ENCODE measurements around the gene LHX2.

GRCh38 chr9:124035001-124035650, 23.6 kb downstream of the LHX2 start:
- TF ChIP-seq CREB1 (IDR thresholded peaks at IDR 0.05) (no peak), CREB1 (CRISPR knock-in tag; IDR thresholded peaks at IDR 0.05) (no peak), FOS (IDR thresholded peaks at IDR 0.05; ENCODE audit: extremely low read depth, insufficient read length) (no peak), RCOR1 (IDR thresholded peaks at IDR 0.05; ENCODE audit: borderline replicate concordance in 1 of 2, low read depth in 2 of 2, low read length in 2 of 2) (no peak), RFX1 (IDR thresholded peaks at IDR 0.05) (no peak), GTF2F1 (IDR thresholded peaks at IDR 0.05; ENCODE audit: low read depth, low read length) (no peak), ZNF175 (CRISPR knock-in tag; IDR thresholded peaks at IDR 0.05; ENCODE audit: low read depth) (no peak), ZBTB33 (CRISPR knock-in tag; IDR thresholded peaks at IDR 0.05) (no peak), ATF4 (CRISPR knock-in tag; IDR thresholded peaks at IDR 0.05) (no peak), CEBPB (tag; IDR thresholded peaks at IDR 0.05) (no peak), CTCF (IDR thresholded peaks at IDR 0.05 in 2 of 3, conservative IDR thresholded peaks at IDR 0.05 in 1 of 3; ENCODE audit: insufficient read depth in 2 of 3, low read depth in 1 of 3, low read length in 3 of 3) (no peak), ZKSCAN3 (CRISPR knock-in tag; IDR thresholded peaks at IDR 0.05) (no peak), CHD2 (IDR thresholded peaks at IDR 0.05; ENCODE audit: low read depth, low read length) (no peak), HMGN3 (IDR thresholded peaks at IDR 0.05; ENCODE audit: borderline replicate concordance, extremely low read depth, insufficient read length, low read depth, low read length) (no peak)
